B cell (primary cell): Measurements from ENCODE around the gene VN1R5. TPM values are rescaled to one million over a fixed set of nuclear protein-coding genes. Genes with fewer than 3 reads are reported as not detected.

ENCODE experiments used
- ATAC-seq: fragments of 200-7000 bp; cut with Tn5 transposase; one replicate; pipeline ENCODE4 v1.10.0; 2021; ENCODE audit warnings: low read depth, mild to moderate bottlenecking, moderate number of reproducible peaks, moderate library complexity
- CTCF ChIA-PET: fragments of 350-600 bp; sonication (Branson Sonifier 250); formaldehyde crosslinking; loops from one replicate; lab custom pipeline; 2021; ENCODE audit warnings: antibody characterized with exemption, inconsistent platforms; lab: Charles Lee
- POLR2A ChIA-PET: fragments of 350-600 bp; sonication (Branson Sonifier 250); formaldehyde crosslinking; loops from one replicate; lab custom pipeline; 2021; ENCODE audit warnings: antibody characterized with exemption; lab: Charles Lee
- DNase-seq: peaks from one replicate; pipeline ENCODE4 v3.0.0; 2013
- H2AFZ ChIP-seq: 2 replicates; pipeline ENCODE4 v1.6.1; 2012; ENCODE audit warnings: mild to moderate bottlenecking, low read depth, low read length; ENCODE audit not compliant: insufficient read depth, poor library complexity, severe bottlenecking
- H3K27ac ChIP-seq, 2 donors: 1 replicate in 1 of 2; 2 replicates in 1 of 2; pipeline ENCODE4 v1.5.1; 2012 to 2013; ENCODE audit warnings: low read length in 2 of 2, mild to moderate bottlenecking in 2 of 2, moderate library complexity in 1 of 2
- H3K27me3 ChIP-seq, 4 experiments: fragments of 200-600 bp in 1 of 4; sonication (generic) in 1 of 4; replicated peaks in 1 of 4; 1 replicate in 2 of 4; 2 replicates in 2 of 4; pipeline versions ENCODE4 v1.6.1 to v1.7.0; 2013 to 2016; ENCODE audit warnings: low read length in 3 of 4, mild to moderate bottlenecking in 2 of 4, mixed read lengths in 1 of 4, moderate library complexity in 1 of 4; ENCODE audit not compliant: insufficient read depth in 4 of 4, control insufficient read depth in 3 of 4; ENCODE audit errors: control extremely low read depth in 1 of 4
- H3K36me3 ChIP-seq, 2 experiments: replicated peaks in 1 of 2; 1 replicate in 1 of 2; 2 replicates in 1 of 2; pipeline versions ENCODE4 v1.6.1 to v1.7.1; 2013; ENCODE audit warnings: low read length in 1 of 2; ENCODE audit not compliant: insufficient read depth in 2 of 2, control insufficient read depth in 1 of 2; ENCODE audit errors: control extremely low read depth in 1 of 2, extremely low read depth in 1 of 2
- H3K4me1 ChIP-seq, 2 donors: fragments of 200-600 bp in 1 of 2; sonication (generic) in 1 of 2; 1 replicate in 1 of 2; 2 replicates in 1 of 2; pipeline versions ENCODE4 v1.5.1 to v1.6.1; 2013 to 2017; ENCODE audit warnings: low read length in 2 of 2; ENCODE audit not compliant: control insufficient read depth in 2 of 2, insufficient read depth in 2 of 2
- H3K4me2 ChIP-seq: replicated peaks from 2 replicates; pipeline ENCODE3; 2012; ENCODE audit warnings: mild to moderate bottlenecking, low read depth, low read length; ENCODE audit not compliant: poor library complexity, severe bottlenecking
- H3K4me3 ChIP-seq, 5 experiments: fragments of 200-600 bp in 1 of 5; sonication (generic) in 1 of 5; 1 replicate in 3 of 5; 2 replicates in 2 of 5; pipeline versions ENCODE4 v1.5.1 to v1.7.0; 2011 to 2016; ENCODE audit warnings: low read length in 4 of 5, mild to moderate bottlenecking in 4 of 5, low read depth in 2 of 5, control low read depth in 1 of 5, moderate library complexity in 1 of 5; ENCODE audit not compliant: insufficient read depth in 1 of 5; ENCODE audit errors: control extremely low read depth in 1 of 5, extremely low read depth in 1 of 5
- H3K79me2 ChIP-seq: fragments of 200-600 bp; sonication (generic); one replicate; pipeline ENCODE4 v1.6.0; 2016; ENCODE audit warnings: low read length; ENCODE audit not compliant: control insufficient read depth, insufficient read depth
- H3K9ac ChIP-seq: fragments of 200-600 bp; sonication (generic); 2 replicates; pipeline ENCODE4 v1.6.1; 2017; ENCODE audit warnings: mild to moderate bottlenecking, low read length, moderate library complexity
- H3K9me3 ChIP-seq, 3 donors: one replicate each; pipeline versions ENCODE4 v1.6.1 to v1.7.1; 2013; ENCODE audit warnings: low read length in 2 of 3; ENCODE audit not compliant: control insufficient read depth in 2 of 3, insufficient read depth in 1 of 3; ENCODE audit errors: control extremely low read depth in 1 of 3
- H4K20me1 ChIP-seq: 2 replicates; pipeline ENCODE4 v1.6.0; 2012; ENCODE audit warnings: mild to moderate bottlenecking, low read length; ENCODE audit not compliant: insufficient read depth, control insufficient read depth, poor library complexity, severe bottlenecking
- H3K27ac Mint-ChIP-seq: one replicate; pipeline ENCODE4 v1.8.0; 2021; ENCODE audit warnings: mixed read lengths
- H3K27me3 Mint-ChIP-seq: one replicate; pipeline ENCODE4 v1.8.0; 2021; ENCODE audit warnings: mixed read lengths
- H3K4me1 Mint-ChIP-seq: one replicate; pipeline ENCODE4 v1.8.0; 2021; ENCODE audit warnings: mixed read lengths
- H3K4me3 Mint-ChIP-seq: one replicate; pipeline ENCODE4 v1.8.0; 2021; ENCODE audit warnings: mixed read lengths
- H3K9me3 Mint-ChIP-seq: one replicate; pipeline ENCODE4 v1.8.0; 2022; ENCODE audit warnings: mixed read lengths; ENCODE audit not compliant: insufficient read depth
- CTCF ChIP-seq: fragments of 200-600 bp; IDR thresholded peaks from one replicate; pipeline ENCODE4 v1.8.0; 2022; ENCODE audit warnings: antibody characterized with exemption, mild to moderate bottlenecking
- EZH2 ChIP-seq: IDR thresholded peaks from 2 replicates; pipeline ENCODE4 v1.6.1; 2012; ENCODE audit warnings: borderline replicate concordance, low read depth, mild to moderate bottlenecking, moderate library complexity, low read length; ENCODE audit not compliant: insufficient read depth, poor library complexity, severe bottlenecking
- whole genome bisulfite sequencing: methylation state at CpG from one replicate; pipeline ENCODE4 v1.1.5; 2013; ENCODE audit warnings: missing lambda C conversion rate; ENCODE audit not compliant: insufficient coverage; 5-methylcytosine and 5-hydroxymethylcytosine counted together
- intact Hi-C: fragments of 100-400 bp; cut with micrococcal nuclease; formaldehyde crosslinking; loops from one replicate; pipeline ENCODE4 v1.10.0; 2022
- polyA plus RNA-seq: library from polyadenylated mRNA; depleted of rRNA; stranded (reverse); fragments of >200 nt; gene quantifications from 2 replicates; pipeline ENCODE4 v1.2.3, GENCODE V29; 2012
- total RNA-seq, 2 donors: library from RNA; stranded (reverse); fragments of 120-200 nt in 1 of 2; gene quantifications; 1 replicate in 1 of 2; 2 replicates in 1 of 2; pipeline versions ENCODE4 v1.2.3 to v1.2.4, GENCODE V29; 2013 to 2022

Gene VN1R5
- total and polyA plus RNA-seq, 2 donors (not counting 1 experiment from before 2014, with no cell fraction given) = not detected

- intact Hi-C loops = loop anchor here (2.0 to 5.0 kb wide), 6 partner anchors 39 to 644 kb away; partner anchors contain the start of genes CNST, TFB2M, ZNF124 and ZNF496
These were observed 44.5 kb upstream of the VN1R5 start for GRCh38 chr1:247211339-247211738.

More at GRCh38 chr1:247211339-247211738, 44.5 kb upstream of the VN1R5 start:
- Histone ChIP-seq H3K9ac (peak overlapping the region; percentile 45), H3K27ac (peak overlapping the region; percentile 48 to 85), H3K4me1 (peaks cover 38 to 41% of the 10 kb centered on the region in 2 donors), H3K9me3 (no peaks in the 10 kb centered on the region), H3K36me3 (peaks cover 2 to 5% of the 10 kb centered on the region in 2 experiments), H3K27me3 (peaks cover 0 to 2% (median 0%) of the 10 kb centered on the region in 4 experiments), H2AFZ (peak overlapping the region; percentile 41), H3K4me2 (peak overlapping the region; percentile 75), H3K79me2 (peaks cover 45% of the 10 kb centered on the region), H4K20me1 (peaks cover 29% of the 10 kb centered on the region), H3K4me3 (peak overlapping the region in 1 of 5 experiments; percentile 79)
- Mint-ChIP-seq H3K27me3 (no peaks in the 10 kb centered on the region), H3K4me1 (peaks cover 51% of the 10 kb centered on the region), H3K4me3 (peak overlapping the region; percentile 72), H3K9me3 (no peaks in the 10 kb centered on the region), H3K27ac (peak overlapping the region; percentile 86)
- DNase-seq (no peak), ATAC-seq (no peak)
- 87% methylated on average over 5 of the region's 7 CpGs for WGBS
- POLR2A ChIA-PET = no interaction called here
- no peak for TF ChIP-seq CTCF
- TF ChIP-seq EZH2 = no peak
- CTCF ChIA-PET = interaction anchor here (0.5 kb wide), 1 partner anchor 303 kb away, joined by 5 read pairs; no protein-coding TSS in a partner anchor
